Epithelial cell of esophagus (primary cell): Measurements from ENCODE around the gene PRKCI.
"Not testable (repeated sequence)": the region's sequence is repeated elsewhere in the genome, so short reads cannot be mapped to it uniquely, and the experiment has no call there.

Experiments used
- DNase-seq: peaks from one replicate; pipeline ENCODE4 v3.0.0; 2010; ENCODE audit warnings: low read depth
- H3K4me3 ChIP-seq: 2 replicates; pipeline ENCODE4 v1.5.1; 2011; ENCODE audit warnings: mild to moderate bottlenecking, low read length, control low read depth
- CTCF ChIP-seq: IDR thresholded peaks from 2 replicates; pipeline ENCODE4 v1.5.1; 2011; ENCODE audit warnings: low read depth, mild to moderate bottlenecking, low read length, control low read depth, inconsistent platforms; ENCODE audit not compliant: insufficient read depth; ENCODE audit errors: missing control alignments

PRKCI gene

GRCh38 chr3:170259907-170260306 lies 37.7 kb downstream of the PRKCI start:
- peak; percentile 8 for DNase-seq
- TF ChIP-seq CTCF, result no peak

GRCh38 chr3:170267793-170268192 lies 45.6 kb downstream of the PRKCI start:
- no peak for DNase-seq
- no peak overlapping the region for H3K4me3 ChIP-seq
- no peak for TF ChIP-seq CTCF

More at GRCh38 chr3:170259907-170260306, 37.7 kb downstream of the PRKCI start:
- no peak overlapping the region for H3K4me3 ChIP-seq

GRCh38 chr3:170269673-170270254 lies 47.5 kb downstream of the PRKCI start:
- not testable (repeated sequence) for H3K4me3 ChIP-seq, DNase-seq

GRCh38 chr3:170270282-170270881 lies 48.2 kb downstream of the PRKCI start:
- H3K4me3 ChIP-seq, result no peak overlapping the region
- no peak for TF ChIP-seq CTCF
- no peak for DNase-seq

- no peak overlapping the region for H3K4me3 ChIP-seq
- no peak for TF ChIP-seq CTCF
- DNase-seq, result no peak
Measured at GRCh38 chr3:170274641-170275040, 52.4 kb downstream of the PRKCI start.

GRCh38 chr3:170275832-170276231 lies 53.6 kb downstream of the PRKCI start:
- no peak for TF ChIP-seq CTCF
- DNase-seq, result no peak
- no peak overlapping the region for H3K4me3 ChIP-seq

- H3K4me3 ChIP-seq, result not testable (repeated sequence)
Measured at GRCh38 chr3:170277311-170277710, 55.1 kb downstream of the PRKCI start.

GRCh38 chr3:170277833-170278580 lies 55.8 kb downstream of the PRKCI start:
- TF ChIP-seq CTCF, result no peak
- H3K4me3 ChIP-seq, result no peak overlapping the region
- DNase-seq, result no peak

More at GRCh38 chr3:170277311-170277710, 55.1 kb downstream of the PRKCI start:
- DNase-seq, result not testable (repeated sequence)
